ENCODE data around the gene ANTXR2.

DNA sequence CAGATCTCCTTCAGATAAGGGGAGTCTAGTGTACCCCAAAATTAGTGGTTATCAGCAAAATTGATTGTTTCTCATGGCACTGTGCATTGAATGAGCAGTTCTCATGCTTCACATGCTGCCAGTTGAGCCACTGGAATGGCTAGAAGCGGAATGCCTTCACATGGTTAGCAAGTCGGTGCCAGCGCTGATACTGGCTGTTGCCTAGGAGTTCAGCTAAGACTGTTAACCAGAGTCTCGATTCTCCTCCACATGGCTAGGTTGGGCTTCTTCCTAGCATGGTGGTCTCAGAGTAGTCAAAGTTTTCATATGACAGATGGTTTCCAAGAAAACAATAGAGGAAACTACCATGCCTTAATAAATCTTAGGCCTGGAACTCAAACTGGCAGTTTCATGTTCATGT is 12.2 kb downstream of the ANTXR2 start:
- TF ChIP-seq POLR2AphosphoS5 (IDR thresholded peaks at IDR 0.05; ENCODE audit: control insufficient read depth, insufficient read depth, low read depth, low read length) (no peak), PHF21A (IDR thresholded peaks at IDR 0.05; ENCODE audit: borderline replicate concordance, low read depth) (no peak), CHCHD3 (CRISPR knock-in tag; IDR thresholded peaks at IDR 0.05) (no peak), NR2C1 (IDR thresholded peaks at IDR 0.05) (no peak), NR2C1 (tag; IDR thresholded peaks at IDR 0.05) (no peak), ZNF197 (CRISPR knock-in tag; IDR thresholded peaks at IDR 0.05; ENCODE audit: low read depth) (no peak), ZNF263 (CRISPR knock-in tag; IDR thresholded peaks at IDR 0.05; ENCODE audit: borderline replicate concordance) (no peak), CREM (IDR thresholded peaks at IDR 0.05; ENCODE audit: low read depth) (no peak)
- TF ChIP-seq, protein P1, sequence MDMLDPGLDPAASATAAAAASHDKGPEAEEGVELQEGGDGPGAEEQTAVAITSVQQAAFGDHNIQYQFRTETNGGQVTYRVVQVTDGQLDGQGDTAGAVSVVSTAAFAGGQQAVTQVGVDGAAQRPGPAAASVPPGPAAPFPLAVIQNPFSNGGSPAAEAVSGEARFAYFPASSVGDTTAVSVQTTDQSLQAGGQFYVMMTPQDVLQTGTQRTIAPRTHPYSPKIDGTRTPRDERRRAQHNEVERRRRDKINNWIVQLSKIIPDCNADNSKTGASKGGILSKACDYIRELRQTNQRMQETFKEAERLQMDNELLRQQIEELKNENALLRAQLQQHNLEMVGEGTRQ (CRISPR knock-in tag; IDR thresholded peaks at IDR 0.05): no peak
- TF ChIP-seq, protein P2, sequence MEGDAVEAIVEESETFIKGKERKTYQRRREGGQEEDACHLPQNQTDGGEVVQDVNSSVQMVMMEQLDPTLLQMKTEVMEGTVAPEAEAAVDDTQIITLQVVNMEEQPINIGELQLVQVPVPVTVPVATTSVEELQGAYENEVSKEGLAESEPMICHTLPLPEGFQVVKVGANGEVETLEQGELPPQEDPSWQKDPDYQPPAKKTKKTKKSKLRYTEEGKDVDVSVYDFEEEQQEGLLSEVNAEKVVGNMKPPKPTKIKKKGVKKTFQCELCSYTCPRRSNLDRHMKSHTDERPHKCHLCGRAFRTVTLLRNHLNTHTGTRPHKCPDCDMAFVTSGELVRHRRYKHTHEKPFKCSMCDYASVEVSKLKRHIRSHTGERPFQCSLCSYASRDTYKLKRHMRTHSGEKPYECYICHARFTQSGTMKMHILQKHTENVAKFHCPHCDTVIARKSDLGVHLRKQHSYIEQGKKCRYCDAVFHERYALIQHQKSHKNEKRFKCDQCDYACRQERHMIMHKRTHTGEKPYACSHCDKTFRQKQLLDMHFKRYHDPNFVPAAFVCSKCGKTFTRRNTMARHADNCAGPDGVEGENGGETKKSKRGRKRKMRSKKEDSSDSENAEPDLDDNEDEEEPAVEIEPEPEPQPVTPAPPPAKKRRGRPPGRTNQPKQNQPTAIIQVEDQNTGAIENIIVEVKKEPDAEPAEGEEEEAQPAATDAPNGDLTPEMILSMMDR (IDR thresholded peaks at IDR 0.05 in 2 of 3, conservative IDR thresholded peaks at IDR 0.05 in 1 of 3; ENCODE audit: insufficient read depth in 2 of 3, low read depth in 1 of 3, low read length in 3 of 3): no peak

Data from K562 (cell line).